Colonic mucosa (tissue), 4 donors: Measurements from ENCODE around the gene SHROOM4. TPM values are rescaled to one million over a fixed set of nuclear protein-coding genes. Genes with fewer than 3 reads are reported as not detected.

Experiments
- DNase-seq: peaks from one replicate; pipeline ENCODE4 v3.0.0-alpha.2; 2020
- H3K27ac ChIP-seq: fragments of 200-600 bp; one replicate; pipeline ENCODE4 v1.8.0; 2021
- H3K27me3 ChIP-seq: fragments of 200-600 bp; one replicate; pipeline ENCODE4 v1.8.0; 2021
- H3K36me3 ChIP-seq: fragments of 200-600 bp; one replicate; pipeline ENCODE4 v1.8.0; 2021
- H3K4me1 ChIP-seq: fragments of 200-600 bp; one replicate; pipeline ENCODE4 v1.8.0; 2021; ENCODE audit warnings: mild to moderate bottlenecking
- H3K4me3 ChIP-seq: fragments of 200-600 bp; one replicate; pipeline ENCODE4 v1.8.0; 2021
- H3K9ac ChIP-seq, 2 donors: one replicate each; pipeline ENCODE4 v1.7.0; 2013; ENCODE audit warnings: control low read depth in 2 of 2, low read depth in 2 of 2, low read length in 2 of 2
- H3K9me3 ChIP-seq: fragments of 200-600 bp; one replicate; pipeline ENCODE4 v1.8.0; 2021
- CTCF ChIP-seq: fragments of 200-600 bp; IDR thresholded peaks from one replicate; pipeline ENCODE4 v1.8.0; 2022; ENCODE audit warnings: antibody characterized with exemption, mild to moderate bottlenecking
- intact Hi-C: fragments of 100-400 bp; cut with DNase I; formaldehyde crosslinking; loops from one replicate; pipeline ENCODE4 v1.14.1; 2022
- total RNA-seq, 2 donors: library from RNA; stranded (reverse); fragmentation: NEBNext Ultra II Directional in 1 of 2; extraction: Animal tissue kit (Norgen Biotek cat#: 25700) in 1 of 2; gene quantifications; one replicate each; pipeline ENCODE4 v1.2.1, GENCODE V29; 2021
- donor health status: healthy.
- donor health status: DM: no; HTN: no; CAD: no.
- donor health status: DM: no; HTN: no; CAD: no.

SHROOM4 gene
- total RNA-seq, 2 donors from 2014 or later: 2.2 to 3.3 TPM

- no peaks in the 10 kb centered on the region for H3K36me3 ChIP-seq
- intact Hi-C loops: no loop called here
- H3K9ac ChIP-seq: no peak overlapping the region
- TF ChIP-seq CTCF: no peak
- H3K4me3 ChIP-seq: no peak overlapping the region
- H3K9me3 ChIP-seq: no peaks in the 10 kb centered on the region
- H3K4me1 ChIP-seq: no peaks in the 10 kb centered on the region
- no peaks in the 10 kb centered on the region for H3K27me3 ChIP-seq
- DNase-seq: no peak
- H3K27ac ChIP-seq: no peak overlapping the region
These were observed 129.1 kb downstream of the SHROOM4 start for GRCh38 chrX:50684871-50685270.

- TF ChIP-seq CTCF: no peak
These were observed 133.0 kb downstream of the SHROOM4 start for GRCh38 chrX:50680990-50681389.

GRCh38 chrX:50677789-50678188, 136.2 kb downstream of the SHROOM4 start:
- Histone ChIP-seq H3K4me3 (no peak overlapping the region), H3K27ac (no peak overlapping the region), H3K9ac (no peak overlapping the region), H3K9me3 (no peaks in the 10 kb centered on the region), H3K36me3 (no peaks in the 10 kb centered on the region), H3K4me1 (no peaks in the 10 kb centered on the region), H3K27me3 (no peaks in the 10 kb centered on the region)
- no peak for DNase-seq
- intact Hi-C loops: no loop called here
- no peak for TF ChIP-seq CTCF

More at GRCh38 chrX:50680990-50681389, 133.0 kb downstream of the SHROOM4 start:
- H3K27ac ChIP-seq: no peak overlapping the region
- H3K9me3 ChIP-seq: no peaks in the 10 kb centered on the region
- intact Hi-C loops: no loop called here
- H3K27me3 ChIP-seq: no peaks in the 10 kb centered on the region
- no peak overlapping the region for H3K4me3 ChIP-seq
- DNase-seq: no peak
- no peaks in the 10 kb centered on the region for H3K36me3 ChIP-seq
- H3K4me1 ChIP-seq: no peaks in the 10 kb centered on the region
- H3K9ac ChIP-seq: no peak overlapping the region

- H3K4me1 ChIP-seq: no peaks in the 10 kb centered on the region
- no peak for DNase-seq
- intact Hi-C loops: no loop called here
These were observed 142.3 kb downstream of the SHROOM4 start for GRCh38 chrX:50671661-50672060.

GRCh38 chrX:50668860-50669259, 145.1 kb downstream of the SHROOM4 start:
- Histone ChIP-seq H3K27me3 (no peaks in the 10 kb centered on the region), H3K4me3 (no peak overlapping the region), H3K9me3 (no peaks in the 10 kb centered on the region), H3K9ac (no peak overlapping the region), H3K4me1 (no peaks in the 10 kb centered on the region), H3K27ac (no peak overlapping the region), H3K36me3 (no peaks in the 10 kb centered on the region)
- TF ChIP-seq CTCF: no peak
- intact Hi-C loops: no loop called here
- DNase-seq: no peak

More at GRCh38 chrX:50671661-50672060, 142.3 kb downstream of the SHROOM4 start:
- H3K9ac ChIP-seq: no peak overlapping the region
- H3K4me3 ChIP-seq: no peak overlapping the region
- no peak overlapping the region for H3K27ac ChIP-seq
- H3K27me3 ChIP-seq: no peaks in the 10 kb centered on the region
- H3K36me3 ChIP-seq: no peaks in the 10 kb centered on the region
- H3K9me3 ChIP-seq: no peaks in the 10 kb centered on the region
- no peak for TF ChIP-seq CTCF

GRCh38 chrX:50648156-50648555, 165.8 kb downstream of the SHROOM4 start:
- no peaks in the 10 kb centered on the region for H3K9me3 ChIP-seq
- no peak overlapping the region for H3K27ac ChIP-seq
- no peak for TF ChIP-seq CTCF
- H3K27me3 ChIP-seq: no peaks in the 10 kb centered on the region
- H3K9ac ChIP-seq: no peak overlapping the region
- intact Hi-C loops: no loop called here
- DNase-seq: no peak
- H3K4me3 ChIP-seq: no peak overlapping the region
- no peaks in the 10 kb centered on the region for H3K36me3 ChIP-seq
- H3K4me1 ChIP-seq: no peaks in the 10 kb centered on the region
